Measurements from ENCODE around the gene ST3GAL5. TPM values are rescaled to one million over a fixed set of nuclear protein-coding genes. Genes with fewer than 3 reads are reported as not detected.

The ST3GAL5 gene
- total RNA-seq, 1 experiment from 2014 or later: 17.7 TPM

DNA sequence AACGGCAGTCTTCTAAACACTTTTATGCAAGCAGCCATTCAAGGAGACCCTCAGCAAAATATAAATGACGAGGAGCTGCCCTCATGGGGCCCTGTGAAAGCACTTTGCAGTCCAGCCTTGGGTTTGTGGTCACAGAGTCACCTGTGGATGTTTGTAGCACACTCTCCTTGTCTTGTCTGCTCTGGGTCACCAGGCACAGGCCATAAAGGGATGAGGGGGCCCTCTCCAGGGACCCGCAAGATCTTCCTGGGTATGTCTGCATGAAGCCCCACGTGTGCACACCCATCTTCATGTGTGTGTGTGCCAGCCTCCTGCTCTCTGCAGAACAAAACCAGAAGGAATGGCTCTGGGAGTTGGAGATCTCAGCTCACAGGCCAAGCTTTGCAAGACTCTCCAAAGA, 98.8 kb downstream of the ST3GAL5 start:
- DNase-seq (ENCODE audit: low spot score): no peak

DNA sequence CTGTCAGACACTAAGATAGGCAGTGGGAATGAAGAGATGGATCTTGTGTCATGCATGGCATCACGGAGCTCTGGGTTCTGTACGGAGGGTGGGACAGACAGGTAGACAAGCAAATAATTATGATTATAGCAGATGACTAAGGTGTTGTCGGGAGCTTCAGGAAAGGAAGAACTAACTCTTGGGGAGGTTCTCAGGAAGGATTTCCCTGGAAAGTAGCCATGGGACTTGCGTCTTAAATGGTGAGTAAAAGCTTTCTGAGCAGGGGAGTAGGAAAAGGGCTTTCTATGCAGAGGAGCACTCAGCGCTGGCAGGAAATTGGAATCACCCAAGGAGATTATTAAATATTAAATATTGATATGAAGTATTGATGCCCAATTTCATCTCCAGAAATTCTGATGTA, 99.5 kb downstream of the ST3GAL5 start:
- no peak for DNase-seq (ENCODE audit: low spot score)

DNA sequence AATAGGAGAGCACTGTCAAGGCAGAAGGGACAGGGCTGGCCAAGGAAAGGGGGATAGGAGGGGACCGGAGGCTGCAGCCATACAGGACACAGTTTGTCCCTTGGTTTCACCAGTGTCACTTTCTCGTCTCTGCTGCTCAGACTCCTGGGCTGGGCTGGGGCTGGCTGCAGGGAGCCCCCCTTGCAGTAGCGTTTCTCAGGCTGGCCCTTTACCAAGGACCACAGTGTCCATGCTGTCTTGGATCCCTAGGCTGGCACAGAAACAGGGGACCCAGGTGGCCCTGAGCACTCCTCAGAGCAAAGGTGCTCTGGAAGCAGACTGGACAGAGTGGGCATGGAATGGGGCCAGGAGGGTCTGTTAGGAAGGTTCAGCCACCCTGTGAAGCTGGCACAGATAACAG, 100.2 kb downstream of the ST3GAL5 start:
- DNase-seq (ENCODE audit: low spot score): no peak

DNA sequence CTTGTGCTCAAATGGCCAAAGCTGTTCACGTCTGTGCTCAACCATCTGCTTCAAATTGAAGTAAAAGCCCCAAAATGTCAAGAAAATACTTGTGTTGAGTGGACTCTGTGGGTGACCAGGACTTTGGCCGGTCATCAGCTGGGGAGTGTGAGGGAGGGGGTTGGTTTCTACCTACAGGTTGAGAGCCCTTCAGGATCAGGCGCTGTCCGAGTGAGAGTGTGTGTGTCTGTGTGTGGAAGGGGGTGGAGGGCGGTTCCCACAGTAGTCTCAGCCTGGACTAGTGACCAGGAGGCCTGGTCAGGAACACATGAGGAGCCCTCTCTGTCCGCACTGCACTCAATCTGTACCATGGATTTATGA, 100.8 kb downstream of the ST3GAL5 start:
- DNase-seq (ENCODE audit: low spot score): no peak

DNA sequence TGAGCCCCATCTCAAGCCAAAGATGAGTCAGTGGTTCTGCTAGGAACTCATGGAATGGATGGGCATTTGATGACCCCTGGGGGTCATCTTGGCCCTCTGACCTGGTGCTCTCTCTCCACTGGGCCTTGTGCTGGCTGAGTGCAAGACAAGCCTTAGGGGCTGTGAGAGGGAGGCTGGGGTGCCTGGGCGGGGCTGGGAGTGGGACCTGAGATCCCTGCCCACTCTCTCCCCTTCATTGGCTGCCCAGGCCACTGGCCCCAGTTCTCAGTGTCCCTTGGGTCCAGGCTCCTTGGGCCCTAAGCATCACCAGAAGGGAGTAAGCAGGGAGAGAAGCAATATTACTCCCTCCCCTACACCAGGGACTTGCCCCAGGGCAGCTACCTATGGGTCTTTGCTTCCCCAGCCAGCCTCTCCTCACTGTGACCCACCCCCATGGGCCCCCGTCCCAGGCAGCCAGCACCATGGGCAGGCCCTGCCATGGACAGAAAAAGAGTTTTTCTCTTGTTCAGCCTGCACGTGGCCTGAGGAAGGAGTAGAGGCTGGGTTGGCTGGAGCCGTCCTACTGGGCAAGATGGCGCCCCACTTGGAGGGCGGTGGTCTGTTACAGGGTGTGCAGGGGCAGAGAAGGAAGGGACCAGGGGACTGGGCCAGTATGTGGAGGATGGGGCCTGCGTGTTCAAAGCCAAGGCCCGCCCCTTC, 101.4 kb downstream of the ST3GAL5 start:
- DNase-seq (ENCODE audit: low spot score): no peak

Other genes starting within 250 kb of the ST3GAL5 start
- not detected in 2 replicates for gene SFTPB, start 220.8 kb downstream of the ST3GAL5 start, total RNA-seq (2014; rRNA removed; shearing (Covaris generic))
- gene GNLY, start 194.6 kb downstream of the ST3GAL5 start, total RNA-seq (2014; rRNA removed; shearing (Covaris generic)): not detected in 2 replicates
- gene ATOH8, start 135.0 kb downstream of the ST3GAL5 start, total RNA-seq (2014; rRNA removed; shearing (Covaris generic)): 13.1 and 13.6 TPM in 2 replicates
- gene POLR1A, start 216.9 kb upstream of the ST3GAL5 start, total RNA-seq (2014; rRNA removed; shearing (Covaris generic)): 15.3 and 18.9 TPM in 2 replicates
- gene PTCD3, start 217.2 kb upstream of the ST3GAL5 start, total RNA-seq (2014; rRNA removed; shearing (Covaris generic)): 49.5 and 56.0 TPM in 2 replicates

All from H4 (cell line).